Measurements from ENCODE around the gene PLXNA4. TPM values are rescaled to one million over a fixed set of nuclear protein-coding genes. Genes with fewer than 3 reads are reported as not detected.

Gene PLXNA4
- total RNA-seq, 2 donors from 2014 or later, result 0.99 to 1.1 TPM

DNA sequence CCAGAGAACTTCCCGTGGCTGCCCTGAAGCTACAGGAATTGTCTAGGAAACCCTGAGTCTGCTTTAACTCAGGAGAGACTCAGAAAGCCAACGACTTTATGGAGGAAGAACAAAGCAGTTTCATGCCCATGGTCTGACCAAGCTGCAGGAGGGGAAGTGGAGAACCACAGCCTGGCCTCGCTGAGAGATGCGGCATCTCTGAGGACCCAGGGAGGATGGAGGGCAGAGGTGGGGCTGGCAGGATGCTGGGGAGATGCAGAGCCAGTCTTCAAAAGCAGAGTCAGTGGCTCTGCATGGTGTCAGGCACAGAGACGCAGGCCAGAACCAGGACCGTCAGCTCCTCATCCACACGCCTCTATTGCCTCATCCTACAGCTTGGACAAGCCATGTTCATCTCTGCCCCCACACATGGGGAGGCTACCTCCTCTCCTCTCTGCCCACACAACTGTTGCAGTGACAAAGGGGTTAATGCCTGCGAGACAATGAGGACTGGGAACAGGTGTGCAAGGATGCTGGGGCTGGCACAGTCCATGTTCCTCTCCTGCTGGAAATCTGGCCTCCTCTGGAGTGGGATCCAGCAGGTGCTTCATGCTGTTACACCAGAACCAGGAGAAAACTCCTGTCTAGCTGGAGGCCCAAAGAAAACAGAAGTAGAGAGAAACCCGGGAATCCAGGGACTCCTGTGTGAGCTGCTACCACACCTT, 267.0 kb downstream of the PLXNA4 start:
- H3K4me3 Mint-ChIP-seq, result no peak overlapping the region
- peaks cover 22% of the 10 kb centered on the region for H3K27me3 Mint-ChIP-seq (ENCODE audit: low read depth)
- H3K36me3 Mint-ChIP-seq (ENCODE audit: insufficient read depth in 2 of 2), result no peaks in the 10 kb centered on the region
- ATAC-seq (replicated peaks in 1 of 2) (peak in 1 of 2 donors; percentile 39), DNase-seq (no peak)
- H3K9me3 Mint-ChIP-seq, result no peaks in the 10 kb centered on the region
- H3K27ac Mint-ChIP-seq, result no peak overlapping the region
- H3K4me1 Mint-ChIP-seq (ENCODE audit: low read depth), result no peaks in the 10 kb centered on the region

DNA sequence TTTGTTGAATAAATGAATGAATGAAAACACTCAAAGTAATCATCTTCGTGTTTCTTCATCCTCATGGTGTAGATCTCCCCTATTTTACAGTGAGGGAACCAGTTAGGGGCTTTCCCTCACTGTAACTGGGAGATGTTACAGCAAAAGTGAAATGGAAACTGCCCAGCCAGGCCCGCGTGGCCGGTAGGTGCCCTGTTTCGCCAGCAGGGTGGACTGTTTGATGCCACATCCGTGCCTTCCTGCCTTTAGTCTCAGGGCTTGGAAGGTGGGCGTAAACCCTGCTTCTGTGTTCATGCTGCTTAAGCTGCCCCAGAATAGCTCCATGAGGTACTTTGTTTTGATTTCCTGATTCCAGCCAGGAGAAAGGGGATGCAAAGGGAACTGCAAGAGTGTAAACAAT, 268.8 kb downstream of the PLXNA4 start:
- ATAC-seq (replicated peaks in 1 of 2) (no peak), DNase-seq (no peak)
- H3K27ac Mint-ChIP-seq, result no peak overlapping the region
- H3K9me3 Mint-ChIP-seq, result no peaks in the 10 kb centered on the region
- peaks cover 13% of the 10 kb centered on the region for H3K27me3 Mint-ChIP-seq (ENCODE audit: low read depth)
- no peaks in the 10 kb centered on the region for H3K36me3 Mint-ChIP-seq (ENCODE audit: insufficient read depth in 2 of 2)
- no peak overlapping the region for H3K4me3 Mint-ChIP-seq
- no peaks in the 10 kb centered on the region for H3K4me1 Mint-ChIP-seq (ENCODE audit: low read depth)

- no peak for DNase-seq
- H3K27me3 Mint-ChIP-seq (ENCODE audit: low read depth), result no peaks in the 10 kb centered on the region
- ATAC-seq (replicated peaks in 1 of 2), result no peak
- H3K9me3 Mint-ChIP-seq, result no peaks in the 10 kb centered on the region
- no peaks in the 10 kb centered on the region for H3K36me3 Mint-ChIP-seq (ENCODE audit: insufficient read depth in 2 of 2)
- no peak overlapping the region for H3K4me3 Mint-ChIP-seq
- no peaks in the 10 kb centered on the region for H3K4me1 Mint-ChIP-seq (ENCODE audit: low read depth)
- no peak overlapping the region for H3K27ac Mint-ChIP-seq
These were observed 275.5 kb downstream of the PLXNA4 start for GRCh38 chr7:132300599-132301277.

DNA sequence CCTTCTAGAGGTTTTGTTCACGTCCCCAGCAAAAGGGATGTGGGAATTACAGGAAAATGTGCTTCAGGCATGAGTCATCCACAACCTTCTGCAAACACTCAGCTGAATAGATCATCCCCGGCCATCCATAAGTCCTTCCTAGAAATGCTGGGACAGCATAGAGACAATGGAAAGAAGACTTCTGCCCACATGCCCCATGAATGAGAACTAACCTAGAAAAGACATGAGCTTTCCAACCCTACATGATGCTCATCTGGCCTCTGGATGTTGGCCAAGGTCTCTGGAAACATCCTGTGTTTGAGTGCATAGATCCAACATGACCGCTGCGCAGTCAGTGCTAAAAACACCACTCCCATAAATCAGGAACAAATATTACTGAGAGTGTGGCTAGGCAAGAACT, 277.5 kb downstream of the PLXNA4 start:
- no peaks in the 10 kb centered on the region for H3K27me3 Mint-ChIP-seq (ENCODE audit: low read depth)
- ATAC-seq (replicated peaks in 1 of 2) (no peak), DNase-seq (no peak)
- H3K36me3 Mint-ChIP-seq (ENCODE audit: insufficient read depth in 2 of 2), result no peaks in the 10 kb centered on the region
- no peaks in the 10 kb centered on the region for H3K4me1 Mint-ChIP-seq (ENCODE audit: low read depth)
- no peak overlapping the region for H3K4me3 Mint-ChIP-seq
- no peak overlapping the region for H3K27ac Mint-ChIP-seq
- H3K9me3 Mint-ChIP-seq, result no peaks in the 10 kb centered on the region

DNA sequence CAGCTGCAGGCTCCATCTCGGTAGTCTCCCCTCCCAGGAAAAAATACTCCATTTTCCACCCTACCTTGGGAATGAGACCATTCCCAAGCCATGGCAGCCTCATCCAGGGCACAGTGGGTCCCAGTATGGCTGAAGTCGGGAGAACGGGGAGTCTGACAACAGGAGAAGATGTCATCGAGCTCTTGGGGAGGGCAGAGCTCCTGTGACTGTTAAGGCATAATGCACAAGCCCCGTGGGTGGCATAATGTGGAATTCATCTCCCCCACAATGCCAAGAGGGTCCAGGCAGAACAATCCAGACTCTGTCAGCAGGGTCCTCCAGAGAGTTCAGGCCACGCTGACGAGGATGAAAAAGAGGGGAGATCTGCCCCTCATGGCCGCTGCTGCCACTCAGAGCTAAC, 279.4 kb downstream of the PLXNA4 start:
- no peaks in the 10 kb centered on the region for H3K4me1 Mint-ChIP-seq (ENCODE audit: low read depth)
- H3K27me3 Mint-ChIP-seq (ENCODE audit: low read depth), result no peaks in the 10 kb centered on the region
- no peaks in the 10 kb centered on the region for H3K36me3 Mint-ChIP-seq (ENCODE audit: insufficient read depth in 2 of 2)
- H3K4me3 Mint-ChIP-seq, result no peak overlapping the region
- no peak overlapping the region for H3K27ac Mint-ChIP-seq
- ATAC-seq (replicated peaks in 1 of 2), result no peak
- no peaks in the 10 kb centered on the region for H3K9me3 Mint-ChIP-seq
- no peak for DNase-seq

- no peak overlapping the region for H3K27ac Mint-ChIP-seq
- ATAC-seq (replicated peaks in 1 of 2), result no peak
- H3K36me3 Mint-ChIP-seq (ENCODE audit: insufficient read depth in 2 of 2), result no peaks in the 10 kb centered on the region
- no peak for DNase-seq
- H3K4me3 Mint-ChIP-seq, result no peak overlapping the region
- H3K27me3 Mint-ChIP-seq (ENCODE audit: low read depth), result peaks cover 13% of the 10 kb centered on the region
- no peaks in the 10 kb centered on the region for H3K4me1 Mint-ChIP-seq (ENCODE audit: low read depth)
- no peaks in the 10 kb centered on the region for H3K9me3 Mint-ChIP-seq
These were observed 281.1 kb downstream of the PLXNA4 start for GRCh38 chr7:132295175-132295574.

DNA sequence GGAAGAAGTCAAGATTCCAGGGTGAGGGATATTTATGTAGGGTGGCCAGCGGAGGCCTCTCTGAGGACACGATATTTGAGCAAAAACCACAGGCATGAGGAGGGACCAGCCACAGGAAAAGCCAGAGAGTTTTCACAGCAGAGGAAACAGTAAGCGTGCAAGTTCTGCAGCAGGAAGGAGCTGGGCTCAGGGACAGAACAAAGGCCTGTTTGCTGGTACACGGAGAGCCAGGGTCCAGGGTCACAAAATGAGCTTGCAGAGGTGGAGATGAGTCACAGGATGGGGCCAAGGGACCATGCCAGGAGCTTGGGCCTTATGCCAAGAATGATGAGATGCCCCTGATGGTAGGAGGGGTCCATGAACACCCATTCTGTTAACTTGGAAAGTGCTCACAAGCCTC, 283.5 kb downstream of the PLXNA4 start:
- H3K4me1 Mint-ChIP-seq (ENCODE audit: low read depth), result no peaks in the 10 kb centered on the region
- H3K27me3 Mint-ChIP-seq (ENCODE audit: low read depth), result peaks cover 14% of the 10 kb centered on the region
- H3K4me3 Mint-ChIP-seq, result no peak overlapping the region
- no peak overlapping the region for H3K27ac Mint-ChIP-seq
- ATAC-seq (replicated peaks in 1 of 2) (no peak), DNase-seq (no peak)
- no peaks in the 10 kb centered on the region for H3K9me3 Mint-ChIP-seq
- H3K36me3 Mint-ChIP-seq (ENCODE audit: insufficient read depth in 2 of 2), result no peaks in the 10 kb centered on the region

- Mint-ChIP-seq H3K27ac (no peak overlapping the region), H3K9me3 (no peaks in the 10 kb centered on the region), H3K27me3 (ENCODE audit: low read depth) (peaks cover 14% of the 10 kb centered on the region), H3K36me3 (ENCODE audit: insufficient read depth in 2 of 2) (no peaks in the 10 kb centered on the region), H3K4me3 (no peak overlapping the region), H3K4me1 (ENCODE audit: low read depth) (no peaks in the 10 kb centered on the region)
- ATAC-seq (replicated peaks in 1 of 2), result no peak
- no peak for DNase-seq
These were observed 284.8 kb downstream of the PLXNA4 start for GRCh38 chr7:132291481-132291880.

- DNase-seq, result no peak
- Mint-ChIP-seq H3K9me3 (no peaks in the 10 kb centered on the region), H3K36me3 (ENCODE audit: insufficient read depth in 2 of 2) (no peaks in the 10 kb centered on the region), H3K27ac (no peak overlapping the region), H3K27me3 (ENCODE audit: low read depth) (peaks cover 14% of the 10 kb centered on the region), H3K4me1 (ENCODE audit: low read depth) (no peaks in the 10 kb centered on the region), H3K4me3 (no peak overlapping the region)
- no peak for ATAC-seq (replicated peaks in 1 of 2)
These were observed 286.2 kb downstream of the PLXNA4 start for GRCh38 chr7:132290021-132290420.

DNA sequence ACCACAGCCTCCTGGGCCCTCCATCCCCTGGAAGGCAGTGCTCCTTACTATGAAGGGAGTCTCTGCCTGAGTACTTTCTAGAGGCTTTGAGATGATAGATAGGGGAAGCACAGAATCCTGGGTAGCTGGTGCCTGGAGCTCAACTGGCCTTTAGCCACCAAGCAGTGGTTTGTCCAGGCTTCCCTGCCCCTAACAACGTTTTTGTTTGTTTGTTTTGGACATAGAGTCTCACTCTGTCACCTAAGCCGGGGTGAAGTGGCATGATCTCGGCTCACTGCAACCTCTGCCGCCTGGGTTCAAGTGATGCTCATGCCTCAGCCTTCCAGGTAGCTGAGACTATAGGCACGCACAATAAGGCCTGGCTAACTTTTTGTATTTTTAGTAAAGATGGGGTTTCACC, 289.4 kb downstream of the PLXNA4 start:
- no peak for ATAC-seq (replicated peaks in 1 of 2)
- Mint-ChIP-seq H3K4me1 (ENCODE audit: low read depth) (no peaks in the 10 kb centered on the region), H3K4me3 (no peak overlapping the region), H3K36me3 (ENCODE audit: insufficient read depth in 2 of 2) (no peaks in the 10 kb centered on the region), H3K27ac (no peak overlapping the region), H3K27me3 (ENCODE audit: low read depth) (peaks cover 14% of the 10 kb centered on the region), H3K9me3 (no peaks in the 10 kb centered on the region)
- no peak for DNase-seq

DNA sequence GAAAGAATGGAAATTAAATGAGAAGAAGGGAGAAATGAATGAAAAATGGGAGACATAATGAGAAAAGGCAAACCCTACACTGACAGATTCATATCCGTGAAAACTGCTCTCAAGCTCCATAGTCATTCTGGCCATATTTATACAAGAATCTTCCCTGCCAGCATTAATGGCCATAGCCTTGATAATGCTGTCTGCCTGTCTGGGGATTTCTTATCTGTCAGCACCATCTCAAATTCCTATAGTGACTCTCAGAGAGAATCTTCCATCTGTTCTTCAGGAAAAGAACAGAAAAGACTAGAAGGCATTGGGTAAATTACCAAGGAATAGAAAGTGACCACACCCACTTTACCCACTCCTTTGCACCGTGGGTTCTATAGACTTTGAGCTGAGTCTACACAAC, 295.9 kb downstream of the PLXNA4 start:
- H3K4me3 Mint-ChIP-seq, result no peak overlapping the region
- no peaks in the 10 kb centered on the region for H3K36me3 Mint-ChIP-seq (ENCODE audit: insufficient read depth in 2 of 2)
- H3K9me3 Mint-ChIP-seq, result no peaks in the 10 kb centered on the region
- no peak for DNase-seq
- H3K27me3 Mint-ChIP-seq (ENCODE audit: low read depth), result peaks cover 24% of the 10 kb centered on the region
- H3K4me1 Mint-ChIP-seq (ENCODE audit: low read depth), result no peaks in the 10 kb centered on the region
- ATAC-seq (replicated peaks in 1 of 2), result no peak
- no peak overlapping the region for H3K27ac Mint-ChIP-seq

- no peak overlapping the region for H3K27ac Mint-ChIP-seq
- no peak for DNase-seq
- no peaks in the 10 kb centered on the region for H3K36me3 Mint-ChIP-seq (ENCODE audit: insufficient read depth in 2 of 2)
- no peaks in the 10 kb centered on the region for H3K4me1 Mint-ChIP-seq (ENCODE audit: low read depth)
- peaks cover 24% of the 10 kb centered on the region for H3K27me3 Mint-ChIP-seq (ENCODE audit: low read depth)
- H3K4me3 Mint-ChIP-seq, result no peak overlapping the region
- H3K9me3 Mint-ChIP-seq, result no peaks in the 10 kb centered on the region
- no peak for ATAC-seq (replicated peaks in 1 of 2)
These were observed 296.6 kb downstream of the PLXNA4 start for GRCh38 chr7:132279718-132280117.

GRCh38 chr7:132276976-132277725, 299.1 kb downstream of the PLXNA4 start:
- H3K9me3 Mint-ChIP-seq, result no peaks in the 10 kb centered on the region
- no peaks in the 10 kb centered on the region for H3K4me1 Mint-ChIP-seq (ENCODE audit: low read depth)
- no peaks in the 10 kb centered on the region for H3K36me3 Mint-ChIP-seq (ENCODE audit: insufficient read depth in 2 of 2)
- DNase-seq (no peak), ATAC-seq (replicated peaks in 1 of 2) (no peak)
- H3K4me3 Mint-ChIP-seq, result no peak overlapping the region
- H3K27ac Mint-ChIP-seq, result no peak overlapping the region
- H3K27me3 Mint-ChIP-seq (ENCODE audit: low read depth), result peaks cover 24% of the 10 kb centered on the region
